Adrenal gland (tissue), 5 donors: ENCODE measurements around the gene SSTR1.

Experiments
- POLR2A ChIP-seq, 2 donors: fragments of 450-650 bp; IDR thresholded peaks; one replicate each; pipeline ENCODE4 v1.6.1; 2017; ENCODE audit warnings: antibody characterized with exemption in 2 of 2, mild to moderate bottlenecking in 2 of 2, moderate library complexity in 1 of 2
- TF ChIP-seq, protein P1 (sequence below), 6 experiments: fragments of 450-650 bp in 4 of 6; fragments of 200-600 bp in 2 of 6; sonication (generic) in 1 of 6; IDR thresholded peaks; 1 replicate in 5 of 6; 2 replicates in 1 of 6; pipeline versions ENCODE4 v1.5.1 to v1.8.0; 2016 to 2021; ENCODE audit warnings: antibody characterized with exemption in 6 of 6, mild to moderate bottlenecking in 2 of 6, moderate library complexity in 1 of 6
- donor health status: DM: no; HTN: no; CAD: no.

DNA sequence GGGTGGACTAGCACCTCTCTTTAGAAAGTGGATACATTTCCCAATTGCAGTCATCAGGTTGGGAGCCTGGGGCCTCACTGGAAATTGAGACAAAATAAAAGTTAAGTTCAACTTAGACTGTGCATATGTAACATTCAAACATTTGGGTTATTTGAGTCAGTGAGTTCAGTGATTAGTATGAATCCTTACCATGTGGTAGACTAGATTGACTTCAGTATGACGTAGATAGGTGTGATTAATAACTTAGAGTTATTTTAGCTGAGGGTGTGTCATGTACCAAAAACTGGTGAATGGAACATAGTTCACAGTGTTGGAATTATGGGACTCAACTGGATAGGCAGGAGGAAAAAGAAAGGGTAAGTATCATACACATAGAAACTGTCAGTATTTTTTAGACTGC is 8.0 kb upstream of the SSTR1 start:
- TF ChIP-seq, protein P1, sequence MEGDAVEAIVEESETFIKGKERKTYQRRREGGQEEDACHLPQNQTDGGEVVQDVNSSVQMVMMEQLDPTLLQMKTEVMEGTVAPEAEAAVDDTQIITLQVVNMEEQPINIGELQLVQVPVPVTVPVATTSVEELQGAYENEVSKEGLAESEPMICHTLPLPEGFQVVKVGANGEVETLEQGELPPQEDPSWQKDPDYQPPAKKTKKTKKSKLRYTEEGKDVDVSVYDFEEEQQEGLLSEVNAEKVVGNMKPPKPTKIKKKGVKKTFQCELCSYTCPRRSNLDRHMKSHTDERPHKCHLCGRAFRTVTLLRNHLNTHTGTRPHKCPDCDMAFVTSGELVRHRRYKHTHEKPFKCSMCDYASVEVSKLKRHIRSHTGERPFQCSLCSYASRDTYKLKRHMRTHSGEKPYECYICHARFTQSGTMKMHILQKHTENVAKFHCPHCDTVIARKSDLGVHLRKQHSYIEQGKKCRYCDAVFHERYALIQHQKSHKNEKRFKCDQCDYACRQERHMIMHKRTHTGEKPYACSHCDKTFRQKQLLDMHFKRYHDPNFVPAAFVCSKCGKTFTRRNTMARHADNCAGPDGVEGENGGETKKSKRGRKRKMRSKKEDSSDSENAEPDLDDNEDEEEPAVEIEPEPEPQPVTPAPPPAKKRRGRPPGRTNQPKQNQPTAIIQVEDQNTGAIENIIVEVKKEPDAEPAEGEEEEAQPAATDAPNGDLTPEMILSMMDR (IDR thresholded peaks at IDR 0.05): no peak
- no peak for TF ChIP-seq POLR2A (IDR thresholded peaks at IDR 0.05)
